HG03460 (cell line): ENCODE data around the gene TRIM74.
"Not testable (repeated sequence)": the region's sequence is repeated elsewhere in the genome, so short reads cannot be mapped to it uniquely, and the experiment has no call there.

Experiments
- ATAC-seq: cut with Tn5 transposase; IDR thresholded peaks from one replicate; pipeline ENCODE4 v1.9.1; 2021; ENCODE audit not compliant: unreplicated experiment

The TRIM74 gene

DNA sequence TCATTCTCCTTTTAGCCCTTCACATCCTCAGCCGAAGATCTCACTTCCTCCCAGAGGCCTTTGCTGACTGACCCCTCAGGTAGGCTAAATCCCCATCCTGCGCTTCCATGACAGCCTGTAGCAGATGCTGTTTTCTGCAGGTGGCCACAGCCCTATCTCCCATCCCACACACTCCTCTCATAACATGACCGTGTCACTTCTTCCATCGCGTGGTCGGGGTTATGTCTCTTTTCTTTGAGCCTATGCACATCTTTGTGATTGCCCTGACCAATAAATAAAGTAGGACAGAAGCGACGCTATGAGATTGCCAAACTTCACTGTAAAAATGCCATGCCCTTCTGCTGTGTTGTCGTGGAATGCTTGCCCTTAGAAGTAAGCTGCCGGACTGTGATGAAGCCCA is 55.5 kb downstream of the TRIM74 start:
- not testable (repeated sequence) for ATAC-seq

DNA sequence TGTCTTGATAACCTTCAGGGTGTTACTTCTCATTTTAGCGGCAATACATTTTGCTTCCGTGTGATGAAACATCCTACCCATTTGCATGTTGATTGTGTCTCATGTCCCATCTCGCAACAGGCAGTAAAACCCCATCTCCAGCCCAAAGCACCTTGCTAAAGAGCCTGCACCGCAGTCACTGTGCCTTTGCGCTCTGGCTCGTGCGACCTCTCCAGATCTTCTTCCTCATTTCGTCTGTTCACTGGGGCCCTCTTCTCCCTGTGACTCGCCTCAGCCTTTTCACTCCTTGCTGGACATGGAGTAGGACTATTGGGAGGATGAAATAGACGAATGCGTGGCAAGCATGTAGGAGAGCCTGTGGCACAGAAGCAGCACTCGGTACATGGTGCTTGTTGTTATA is 57.9 kb downstream of the TRIM74 start:
- not testable (repeated sequence) for ATAC-seq
